GM18519 (cell line): ENCODE data around the gene CBARP.
"Not testable (repeated sequence)": the region's sequence is repeated elsewhere in the genome, so short reads cannot be mapped to it uniquely, and the experiment has no call there.

Experiments used
- ATAC-seq: cut with Tn5 transposase; IDR thresholded peaks from one replicate; pipeline ENCODE4 v1.9.1; 2021; ENCODE audit warnings: mild to moderate bottlenecking, moderate library complexity; ENCODE audit not compliant: unreplicated experiment, low FRiP score

Gene CBARP

GRCh38 chr19:1254530-1255185 lies 16.9 kb upstream of the CBARP start:
- no peak for ATAC-seq

GRCh38 chr19:1254081-1254527 lies 16.3 kb upstream of the CBARP start:
- ATAC-seq = no peak

GRCh38 chr19:1253514-1254080 lies 15.8 kb upstream of the CBARP start:
- no peak for ATAC-seq

- no peak for ATAC-seq
These were observed 15.2 kb upstream of the CBARP start for GRCh38 chr19:1252821-1253513.

- ATAC-seq = no peak
These were observed 14.5 kb upstream of the CBARP start for GRCh38 chr19:1252221-1252820.

- no peak for ATAC-seq
These were observed 13.8 kb upstream of the CBARP start for GRCh38 chr19:1251330-1252220.

GRCh38 chr19:1250437-1251260 lies 12.8 kb upstream of the CBARP start:
- ATAC-seq = no peak

GRCh38 chr19:1249990-1250436 lies 12.2 kb upstream of the CBARP start:
- no peak for ATAC-seq

GRCh38 chr19:1249298-1249989 lies 11.6 kb upstream of the CBARP start:
- no peak for ATAC-seq

GRCh38 chr19:1248786-1249297 lies 11.0 kb upstream of the CBARP start:
- no peak for ATAC-seq

GRCh38 chr19:1248139-1248785 lies 10.5 kb upstream of the CBARP start, which contains the start of gene MIDN:
MIDN (plus strand) TSS chr19:1248583; CDS start chr19:1250297, 1,714 bp downstream.
- ATAC-seq = no peak

- no peak for ATAC-seq
These were observed 9.9 kb upstream of the CBARP start for GRCh38 chr19:1247748-1248138.

- not testable (repeated sequence) for ATAC-seq
These were observed 8.7 kb upstream of the CBARP start for GRCh38 chr19:1246265-1247087.

- no peak for ATAC-seq
These were observed 7.9 kb upstream of the CBARP start for GRCh38 chr19:1245494-1246264.

GRCh38 chr19:1244693-1245451 lies 7.1 kb upstream of the CBARP start:
- no peak for ATAC-seq
